Suppressor macrophage (primary cell): ENCODE data around the gene UCN2.

Experiments used
- DNase-seq, 4 experiments: peaks; one replicate each; pipeline ENCODE4 v3.0.0-alpha.2; 2020 to 2022

Gene UCN2

GRCh38 chr3:48536116-48536515 lies 27.5 kb downstream of the UCN2 start:
- no peak for DNase-seq

GRCh38 chr3:48535578-48535977 lies 28.0 kb downstream of the UCN2 start:
- DNase-seq, result no peak

- no peak for DNase-seq
Observed at GRCh38 chr3:48532977-48533337, 30.6 kb downstream of the UCN2 start.

GRCh38 chr3:48532271-48532976 lies 31.2 kb downstream of the UCN2 start:
- peak; percentile 63 to 80 (median 71) for DNase-seq

- peak in 3 of 4 experiments; percentile 26 to 37 (median 34) for DNase-seq
Observed at GRCh38 chr3:48530701-48531100, 32.9 kb downstream of the UCN2 start.

- peak; percentile 47 to 82 (median 68) for DNase-seq
Observed at GRCh38 chr3:48528754-48529153, 34.8 kb downstream of the UCN2 start.

- DNase-seq, result peak; percentile 20 to 71 (median 64)
Observed at GRCh38 chr3:48528048-48528447, 35.5 kb downstream of the UCN2 start.

- no peak for DNase-seq
Observed at GRCh38 chr3:48524970-48525369, 38.6 kb downstream of the UCN2 start.

GRCh38 chr3:48521635-48522034 lies 41.9 kb downstream of the UCN2 start:
- DNase-seq, result no peak

GRCh38 chr3:48519277-48519643 lies 44.3 kb downstream of the UCN2 start:
- DNase-seq, result no peak

- no peak for DNase-seq
Observed at GRCh38 chr3:48518638-48519276, 44.8 kb downstream of the UCN2 start.

GRCh38 chr3:48518069-48518468 lies 45.5 kb downstream of the UCN2 start:
- no peak for DNase-seq

GRCh38 chr3:48516571-48516970 lies 47.0 kb downstream of the UCN2 start:
- DNase-seq, result no peak

GRCh38 chr3:48514431-48515227 lies 49.0 kb downstream of the UCN2 start:
- DNase-seq, result no peak
